Breast epithelium (tissue), 3 donors: ENCODE measurements around the gene HIP1R.

Experiments used
- POLR2A ChIP-seq: fragments of 450-650 bp; IDR thresholded peaks from one replicate; pipeline ENCODE4 v1.6.1; 2016; ENCODE audit warnings: antibody characterized with exemption, mild to moderate bottlenecking, moderate library complexity
- POLR2AphosphoS5 ChIP-seq, 3 donors: sonication (generic); formaldehyde crosslinking; IDR thresholded peaks; one replicate each; pipeline ENCODE4 v1.6.1; 2017; ENCODE audit warnings: antibody characterized with exemption in 3 of 3
- TF ChIP-seq, protein P1 (sequence below), 3 donors: fragments of 450-650 bp; IDR thresholded peaks; one replicate each; pipeline ENCODE4 v1.5.1; 2016 to 2017; ENCODE audit warnings: antibody characterized with exemption in 3 of 3, mild to moderate bottlenecking in 3 of 3, moderate library complexity in 3 of 3

DNA sequence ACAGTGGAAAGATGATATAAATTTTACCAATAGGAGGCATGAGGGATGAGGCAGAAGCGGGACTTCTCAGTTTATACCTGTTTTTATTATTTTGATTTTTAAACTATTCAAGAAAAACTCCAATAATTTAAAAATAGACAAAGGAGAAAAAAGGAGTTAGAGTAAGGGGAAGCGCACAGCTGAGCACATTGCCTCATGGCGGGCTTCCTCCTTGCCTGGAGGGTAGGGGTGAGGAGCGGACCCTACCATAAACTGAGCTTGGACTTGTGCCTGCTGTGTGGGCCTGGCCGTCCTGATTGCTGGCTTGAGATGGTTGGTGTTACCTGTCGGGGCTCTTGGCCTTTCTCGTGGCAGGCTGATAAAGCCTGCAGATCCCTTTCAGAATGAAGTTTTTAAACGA is 15.1 kb upstream of the HIP1R start:
- TF ChIP-seq, protein P1, sequence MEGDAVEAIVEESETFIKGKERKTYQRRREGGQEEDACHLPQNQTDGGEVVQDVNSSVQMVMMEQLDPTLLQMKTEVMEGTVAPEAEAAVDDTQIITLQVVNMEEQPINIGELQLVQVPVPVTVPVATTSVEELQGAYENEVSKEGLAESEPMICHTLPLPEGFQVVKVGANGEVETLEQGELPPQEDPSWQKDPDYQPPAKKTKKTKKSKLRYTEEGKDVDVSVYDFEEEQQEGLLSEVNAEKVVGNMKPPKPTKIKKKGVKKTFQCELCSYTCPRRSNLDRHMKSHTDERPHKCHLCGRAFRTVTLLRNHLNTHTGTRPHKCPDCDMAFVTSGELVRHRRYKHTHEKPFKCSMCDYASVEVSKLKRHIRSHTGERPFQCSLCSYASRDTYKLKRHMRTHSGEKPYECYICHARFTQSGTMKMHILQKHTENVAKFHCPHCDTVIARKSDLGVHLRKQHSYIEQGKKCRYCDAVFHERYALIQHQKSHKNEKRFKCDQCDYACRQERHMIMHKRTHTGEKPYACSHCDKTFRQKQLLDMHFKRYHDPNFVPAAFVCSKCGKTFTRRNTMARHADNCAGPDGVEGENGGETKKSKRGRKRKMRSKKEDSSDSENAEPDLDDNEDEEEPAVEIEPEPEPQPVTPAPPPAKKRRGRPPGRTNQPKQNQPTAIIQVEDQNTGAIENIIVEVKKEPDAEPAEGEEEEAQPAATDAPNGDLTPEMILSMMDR (IDR thresholded peaks at IDR 0.05) = no peak
- no peak for TF ChIP-seq POLR2AphosphoS5 (IDR thresholded peaks at IDR 0.05)
- no peak for TF ChIP-seq POLR2A
